NCI-H748 treated with DMSO at 0.1 percent for 48 hours (cell line): ENCODE results near the gene REV3L.

Source experiments
- DNase-seq: peaks from one replicate; lab custom pipeline; 2025; lab: John Stamatoyannopoulos, UW

The REV3L gene

DNA sequence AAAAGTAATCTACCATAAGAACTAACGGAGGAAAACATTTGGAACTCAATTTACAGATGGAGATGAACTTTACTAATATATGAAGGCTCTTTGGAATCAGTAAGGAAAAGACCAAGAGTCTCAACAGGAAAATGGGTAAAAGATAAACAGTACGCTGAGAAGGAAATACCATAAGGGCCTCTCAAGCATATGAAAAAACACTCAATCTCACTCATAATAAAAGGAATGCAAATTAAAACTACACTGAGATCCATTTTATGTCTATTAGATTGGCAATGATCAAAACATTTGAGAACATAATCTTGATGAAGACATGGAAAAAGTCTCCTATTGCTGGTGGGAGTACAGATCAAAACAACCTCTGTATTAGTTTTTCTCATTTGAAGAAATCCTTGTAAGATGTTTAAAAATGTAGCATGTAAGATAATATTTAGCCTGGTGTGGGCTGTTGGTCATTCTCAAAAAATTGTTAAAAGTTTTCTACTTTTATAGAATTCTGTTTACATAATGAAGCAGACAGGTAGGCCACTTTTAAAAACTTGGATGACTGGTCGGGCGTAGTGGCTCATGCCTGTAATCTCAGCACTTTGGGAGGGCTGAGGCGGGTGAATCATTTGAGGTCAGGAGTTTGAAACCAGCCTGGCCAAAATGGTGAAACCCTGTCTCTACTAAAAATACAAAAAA is 14.5 kb downstream of the REV3L start:
- no peak for DNase-seq

DNA sequence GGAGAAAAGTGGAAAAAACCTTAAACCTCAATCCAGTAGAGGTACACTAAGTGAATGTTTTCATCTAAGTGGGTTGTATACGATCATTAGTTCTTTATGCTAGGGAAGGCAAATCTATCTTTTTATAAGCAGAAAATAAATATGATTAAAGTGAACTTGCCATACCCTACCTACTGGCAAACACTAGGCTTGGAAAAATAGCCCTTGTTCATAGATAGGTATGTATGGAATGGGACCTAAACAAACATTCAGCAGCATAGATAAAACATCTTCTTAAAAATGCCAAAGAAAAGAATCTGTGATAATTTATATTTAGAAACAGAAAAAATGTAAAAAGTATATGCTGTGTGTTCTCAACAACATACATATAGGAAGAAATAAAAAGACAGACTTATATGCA is 18.8 kb downstream of the REV3L start:
- DNase-seq: no peak

DNA sequence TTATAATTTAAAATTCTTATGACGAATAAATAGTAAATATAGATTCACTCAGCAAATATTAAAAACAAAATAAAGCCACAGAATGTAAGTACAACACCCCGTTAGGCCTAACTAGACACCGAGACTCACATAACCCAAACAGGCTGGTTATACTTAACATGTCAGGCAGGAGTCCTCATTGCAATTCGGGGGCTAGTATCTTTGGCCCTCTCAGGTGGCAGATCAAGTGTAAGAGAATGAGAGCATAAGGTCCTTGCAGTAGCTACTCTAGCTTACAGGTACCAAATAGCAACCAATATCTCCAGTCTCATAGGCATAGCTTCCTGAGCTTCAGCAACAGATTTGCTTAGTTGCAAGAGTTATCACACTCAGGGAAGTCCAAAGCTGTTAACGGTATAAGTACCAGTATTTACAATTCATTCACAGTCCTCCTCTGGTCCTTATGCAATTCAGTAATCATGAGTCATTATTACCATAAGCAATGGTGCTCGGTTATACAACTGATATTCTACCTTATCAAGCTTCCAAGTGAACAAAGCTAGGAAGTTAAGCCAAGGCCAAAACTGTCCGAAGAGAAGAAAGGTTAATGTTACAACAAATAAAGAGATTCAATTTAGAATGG is 20.1 kb downstream of the REV3L start:
- DNase-seq: no peak

DNA sequence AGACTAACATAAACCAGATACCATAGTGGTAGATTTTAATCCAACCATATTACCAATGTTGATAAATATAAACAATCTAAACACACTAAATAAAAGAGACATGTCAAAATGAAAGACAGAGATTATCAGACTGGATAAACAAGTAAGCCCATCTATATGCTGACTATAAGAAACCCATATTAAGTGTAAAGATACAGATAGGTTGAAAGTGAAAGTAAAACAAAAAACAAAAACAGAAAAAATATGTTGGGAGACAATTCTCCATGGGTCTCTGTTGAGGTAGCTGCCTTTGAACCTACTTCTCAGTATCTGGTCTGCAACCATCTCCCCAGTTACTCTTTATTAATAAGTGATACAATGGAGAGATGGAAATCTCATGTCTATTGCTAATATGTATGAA is 21.2 kb downstream of the REV3L start:
- no peak for DNase-seq

DNA sequence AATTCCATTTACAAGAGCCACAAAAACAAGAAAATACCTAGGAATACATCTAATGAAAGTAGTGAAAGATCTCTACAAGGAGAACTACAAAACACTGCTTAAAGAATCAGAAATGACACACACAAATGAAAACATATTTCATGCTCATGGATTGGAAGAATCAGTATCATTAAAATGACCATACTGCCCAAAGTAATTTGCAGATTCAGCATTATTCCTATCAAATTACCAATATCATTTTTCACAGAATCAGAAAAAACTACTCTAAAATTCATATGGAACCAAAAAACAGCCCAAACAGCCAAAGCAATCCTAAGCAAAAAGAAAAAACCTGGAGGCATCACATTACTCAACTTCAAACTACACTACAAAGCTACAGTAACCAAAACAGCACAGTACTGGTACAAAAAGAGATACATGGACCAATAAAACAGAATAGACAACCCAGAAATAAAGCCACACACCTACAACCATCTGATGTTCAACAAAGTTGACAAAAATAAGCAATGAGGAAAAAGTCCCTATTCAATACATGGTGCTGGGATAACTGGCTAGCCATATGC is 24.3 kb downstream of the REV3L start:
- DNase-seq: no peak

DNA sequence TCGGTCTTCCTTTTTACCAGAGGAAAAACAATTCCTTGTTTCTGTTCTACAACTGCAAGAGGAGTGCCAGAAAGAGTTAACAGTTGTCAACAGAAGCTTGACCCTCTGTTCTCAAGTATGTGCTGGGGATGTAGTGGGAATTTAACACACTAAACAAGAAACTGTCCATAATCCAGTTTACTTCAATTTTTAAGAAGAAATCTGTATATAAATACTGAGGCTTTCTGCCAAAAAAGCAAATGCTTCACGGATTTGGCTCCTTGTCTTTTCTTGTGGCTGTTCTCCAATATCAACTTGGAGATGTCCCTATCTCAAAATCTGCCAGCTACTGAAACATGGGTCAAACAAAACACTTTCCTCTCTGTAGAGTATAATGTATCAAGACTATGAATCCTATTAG is 26.8 kb downstream of the REV3L start:
- no peak for DNase-seq

DNA sequence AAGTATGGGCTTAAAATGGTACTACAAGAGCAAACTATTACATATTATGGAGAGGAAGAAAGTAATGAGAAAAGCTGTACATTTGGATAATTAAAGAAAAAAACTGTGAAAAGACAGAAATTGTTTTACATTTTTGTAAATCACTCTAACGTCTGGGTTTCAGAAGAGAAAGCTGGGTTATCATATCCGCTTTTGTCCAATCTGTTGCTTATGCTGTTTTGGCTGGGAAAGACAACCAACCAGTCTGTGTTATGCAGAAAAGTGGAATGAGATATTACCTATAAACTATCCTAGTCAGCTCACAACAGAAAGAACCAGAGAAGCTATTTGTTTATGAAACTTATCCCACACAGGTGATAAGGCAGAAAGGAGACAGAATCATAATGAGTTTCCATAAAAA is 32.4 kb downstream of the REV3L start:
- no peak for DNase-seq

DNA sequence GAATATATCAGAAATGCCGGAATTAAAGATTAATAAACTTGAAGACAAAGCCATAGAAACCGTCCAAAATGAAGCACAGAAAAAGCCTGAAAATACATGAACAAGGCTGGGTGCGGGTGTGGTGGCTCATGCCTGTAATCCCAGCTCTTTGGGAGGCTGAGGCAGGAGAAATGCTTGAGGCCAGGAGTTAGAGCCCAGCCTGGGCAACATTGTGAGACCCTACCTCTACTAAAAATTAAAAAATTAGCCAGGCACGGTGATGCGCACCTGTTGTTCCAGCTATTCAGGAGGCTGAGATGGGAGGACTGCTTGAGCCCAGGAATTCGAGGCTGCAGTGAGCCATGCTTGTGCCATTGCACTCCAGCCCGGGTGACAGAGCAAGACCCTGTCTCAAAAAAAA is 32.9 kb downstream of the REV3L start:
- DNase-seq: no peak

DNA sequence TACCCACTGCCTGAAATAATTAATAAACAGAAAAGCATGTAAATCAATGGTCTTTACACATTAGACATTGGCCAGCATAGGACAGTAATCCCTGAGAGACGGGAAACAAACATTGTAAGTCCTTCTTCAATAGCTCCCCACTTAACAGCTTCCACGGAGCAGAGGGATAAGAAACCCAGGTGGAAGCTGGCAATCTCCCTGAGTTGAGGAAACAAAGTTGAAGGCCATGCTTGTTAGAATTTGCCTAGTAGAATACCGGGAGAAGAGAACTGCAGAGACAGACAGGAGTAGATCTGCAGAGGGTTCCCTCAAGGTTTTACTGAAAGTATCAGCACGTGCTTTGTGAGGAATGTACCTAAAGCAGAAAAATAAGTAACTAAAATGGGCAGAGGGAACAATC is 33.9 kb downstream of the REV3L start:
- DNase-seq: no peak

DNA sequence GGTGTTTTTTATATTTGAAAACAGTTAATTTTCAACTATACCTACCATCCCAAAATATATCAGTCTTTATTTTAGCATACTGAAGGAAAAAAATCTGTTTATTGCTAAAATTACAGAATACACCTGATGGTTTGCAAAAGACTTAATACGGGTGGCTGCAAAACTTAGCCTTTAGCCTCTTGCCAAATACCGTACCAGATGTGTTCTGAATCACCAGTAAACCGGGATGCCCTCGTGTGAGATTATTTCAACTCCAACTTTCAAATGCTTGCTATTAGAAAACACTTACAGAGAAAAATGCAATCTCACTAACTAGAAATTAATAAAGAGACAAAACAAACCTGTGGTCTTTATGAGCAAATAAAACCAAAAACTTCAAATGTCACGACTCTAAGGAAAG is 36.0 kb downstream of the REV3L start:
- DNase-seq: no peak

DNA sequence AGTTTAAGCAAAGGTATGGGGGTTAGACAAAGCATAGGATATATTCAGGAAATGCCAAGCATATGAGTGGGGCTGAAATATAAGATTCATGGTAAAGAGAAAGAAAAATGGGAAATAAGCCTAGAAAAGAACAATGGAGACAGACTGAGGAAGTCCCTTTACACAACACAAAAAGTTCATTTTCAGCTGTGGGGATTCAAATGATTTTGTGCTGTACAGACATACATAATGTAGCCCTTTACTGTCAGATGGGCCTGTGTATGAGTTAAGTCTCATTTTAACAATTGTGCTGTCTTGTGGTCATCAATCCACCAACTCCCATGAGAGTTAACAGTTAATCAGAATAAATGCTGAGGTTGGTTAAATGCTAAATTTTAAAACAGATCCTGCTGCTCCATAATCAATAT is 37.2 kb downstream of the REV3L start:
- no peak for DNase-seq

DNA sequence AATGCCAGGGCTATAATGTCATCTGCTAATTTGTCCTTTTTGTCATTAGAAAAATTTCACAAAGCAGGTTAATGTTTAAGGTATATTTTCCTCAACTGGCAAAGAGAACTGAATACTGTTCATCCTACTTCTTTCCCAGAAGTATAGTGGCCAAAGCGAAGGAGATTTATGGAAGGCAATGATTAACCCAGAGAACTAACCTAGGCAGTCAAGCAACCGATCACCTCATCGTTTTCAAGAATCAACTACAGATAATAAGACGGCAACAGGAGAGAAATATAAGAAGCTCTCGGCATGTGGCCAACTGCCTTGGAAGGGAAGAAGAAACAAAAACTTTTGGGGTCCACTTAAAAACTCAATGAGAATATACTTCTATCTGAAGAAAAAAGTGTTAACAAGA is 38.2 kb downstream of the REV3L start:
- DNase-seq: no peak

DNA sequence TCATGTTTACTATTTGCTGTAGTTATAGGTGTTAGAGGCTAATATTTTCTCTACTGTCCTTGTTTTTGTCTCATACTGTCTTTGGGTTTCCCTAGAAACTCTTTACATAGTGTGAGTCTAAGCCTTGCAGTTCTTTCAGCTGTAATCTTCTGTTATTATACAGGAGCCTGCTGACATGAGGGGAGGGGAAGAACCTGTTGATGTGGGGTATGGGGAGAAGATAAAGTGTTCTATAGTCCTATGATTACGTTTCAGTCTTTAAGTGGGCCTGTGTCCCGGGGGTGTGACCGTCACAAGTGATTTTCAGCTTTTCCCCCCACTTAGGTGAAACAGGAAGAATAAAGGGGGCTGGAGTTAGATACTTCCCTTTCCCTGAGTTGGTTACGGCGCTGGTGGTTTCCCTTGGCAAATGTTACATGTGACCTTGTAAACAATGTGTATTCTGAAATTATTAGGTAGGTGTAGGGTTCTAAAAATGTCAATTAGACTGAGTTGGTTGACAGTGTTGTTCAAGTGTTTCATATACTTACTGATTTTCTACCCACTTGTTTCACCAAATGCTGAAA is 41.3 kb downstream of the REV3L start:
- no peak for DNase-seq

DNA sequence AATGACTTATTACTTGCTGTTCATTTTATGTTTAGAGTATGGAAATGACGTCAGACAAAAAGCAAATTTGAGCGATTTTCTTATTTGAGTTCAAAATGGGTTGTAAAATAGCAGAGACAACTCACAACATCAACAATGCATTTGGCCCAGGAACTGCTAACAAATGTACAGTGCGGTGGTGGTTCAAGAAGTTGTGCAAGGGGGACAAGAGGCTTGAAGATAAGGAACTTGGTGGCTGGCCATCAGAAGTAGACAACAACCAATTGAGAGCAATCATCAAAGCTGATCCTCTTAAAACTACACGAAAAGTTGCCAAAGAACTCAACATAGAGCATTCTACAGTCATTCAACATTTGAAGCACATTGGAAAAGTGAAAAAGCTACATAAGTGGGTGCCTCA is 43.8 kb downstream of the REV3L start:
- no peak for DNase-seq

DNA sequence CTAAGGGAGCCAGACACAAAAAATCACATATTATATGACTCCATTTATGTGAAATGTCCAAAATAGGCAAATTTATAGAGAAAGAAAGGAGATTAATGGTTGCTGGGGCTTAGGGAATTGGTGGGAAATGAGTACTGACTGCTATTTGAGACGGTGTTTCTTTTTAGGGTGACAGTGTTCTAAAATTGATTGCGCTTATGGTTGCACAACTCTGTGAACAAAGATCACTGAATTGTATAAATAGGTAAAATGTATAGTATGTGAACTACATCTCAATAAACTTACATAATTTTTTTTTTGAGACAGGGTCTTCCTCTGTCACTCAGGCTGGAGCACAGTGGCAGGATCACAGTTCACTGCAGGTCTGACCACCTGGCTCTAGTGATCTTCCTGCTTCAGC is 45.4 kb downstream of the REV3L start:
- no peak for DNase-seq

DNA sequence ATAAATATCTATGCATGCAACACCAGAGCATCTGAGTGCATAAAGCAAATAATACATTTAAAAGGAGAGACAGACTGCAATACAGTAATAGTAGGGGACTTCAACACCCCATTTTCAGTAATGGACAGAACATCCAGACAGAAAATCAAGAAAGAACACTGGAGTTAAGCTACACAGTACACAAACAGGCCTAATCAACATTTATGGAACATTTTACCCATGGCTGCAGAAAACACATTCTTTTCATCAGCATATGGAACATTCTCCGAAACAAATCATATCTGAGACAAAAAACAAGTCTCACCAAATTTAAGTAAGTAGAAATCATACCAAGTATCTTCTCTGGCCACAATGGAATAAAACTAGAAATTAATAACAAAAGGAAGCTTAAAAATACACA is 50.5 kb downstream of the REV3L start:
- DNase-seq: no peak

DNA sequence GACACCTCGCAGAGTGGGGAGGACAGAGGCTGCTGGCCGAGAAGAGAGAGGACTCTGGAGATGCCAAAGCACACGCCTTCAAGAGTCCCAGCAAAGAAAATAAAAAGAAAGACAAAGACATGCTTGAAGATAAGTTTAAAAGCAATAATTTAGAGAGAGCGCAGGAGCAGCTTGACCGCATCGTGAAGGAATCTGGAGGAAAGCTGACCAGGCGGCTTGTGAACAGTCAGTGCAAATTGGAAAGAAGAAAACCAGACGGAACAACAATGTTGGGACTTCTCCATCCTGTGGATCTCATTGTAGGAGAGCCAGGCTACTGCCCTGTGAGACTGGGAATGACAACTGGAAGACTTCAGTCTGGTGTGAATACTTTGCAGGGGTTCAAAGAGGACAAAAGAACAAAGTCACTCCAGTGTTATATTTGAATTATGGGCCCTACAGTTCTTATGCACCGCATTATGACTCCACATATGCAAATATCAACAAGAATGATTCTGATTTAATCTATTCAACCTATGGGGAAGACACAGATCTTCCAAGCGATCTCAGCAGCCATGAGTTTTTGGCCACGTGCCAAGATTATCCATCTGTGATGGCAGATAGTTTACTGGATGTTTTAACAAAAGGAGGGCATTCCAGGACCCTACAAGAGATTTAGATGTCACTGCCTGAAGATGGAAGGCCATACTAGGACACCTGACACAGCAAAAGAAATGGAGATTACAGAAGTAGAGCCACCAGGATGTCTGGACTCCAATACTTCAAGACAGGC is 52.2 kb downstream of the REV3L start:
- DNase-seq: no peak

DNA sequence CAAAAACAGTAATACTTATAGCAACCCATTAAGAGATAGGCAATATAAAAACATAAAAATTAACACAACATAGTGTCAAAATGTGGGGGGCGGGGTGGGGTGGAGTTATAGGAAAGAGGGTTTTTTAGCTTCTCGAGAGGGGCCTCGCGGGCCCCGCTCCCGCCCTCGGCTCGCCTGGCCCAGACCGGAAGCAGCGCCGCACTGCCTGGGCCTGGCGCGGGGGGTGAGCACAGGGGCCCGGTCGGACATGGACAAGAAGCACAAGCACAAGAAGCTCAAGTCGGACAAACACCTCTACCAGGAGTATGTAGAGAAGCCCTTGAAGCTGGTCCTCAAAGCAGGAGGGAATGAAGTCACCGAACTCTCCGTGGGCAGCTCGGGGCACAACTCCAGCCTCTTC is 53.4 kb downstream of the REV3L start:
- DNase-seq: no peak

DNA sequence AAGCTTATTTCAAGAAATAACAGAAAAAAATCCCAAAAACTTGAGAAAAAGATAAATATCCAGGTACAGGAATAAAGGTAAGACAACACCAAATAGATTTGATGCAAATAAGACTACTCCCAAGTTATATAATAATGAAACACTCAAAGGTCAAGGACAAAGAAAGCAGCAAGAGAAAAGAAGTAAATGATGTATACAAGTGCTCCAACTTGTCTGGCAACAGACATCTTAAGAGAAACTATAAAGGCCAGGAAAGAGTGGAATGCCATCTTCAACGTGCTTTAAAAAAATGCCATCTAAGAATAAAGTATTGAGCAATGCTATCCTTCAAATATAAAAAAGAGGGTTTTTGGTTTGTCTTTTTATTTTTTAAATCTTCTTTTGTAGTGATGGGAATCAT is 54.2 kb downstream of the REV3L start:
- no peak for DNase-seq

DNA sequence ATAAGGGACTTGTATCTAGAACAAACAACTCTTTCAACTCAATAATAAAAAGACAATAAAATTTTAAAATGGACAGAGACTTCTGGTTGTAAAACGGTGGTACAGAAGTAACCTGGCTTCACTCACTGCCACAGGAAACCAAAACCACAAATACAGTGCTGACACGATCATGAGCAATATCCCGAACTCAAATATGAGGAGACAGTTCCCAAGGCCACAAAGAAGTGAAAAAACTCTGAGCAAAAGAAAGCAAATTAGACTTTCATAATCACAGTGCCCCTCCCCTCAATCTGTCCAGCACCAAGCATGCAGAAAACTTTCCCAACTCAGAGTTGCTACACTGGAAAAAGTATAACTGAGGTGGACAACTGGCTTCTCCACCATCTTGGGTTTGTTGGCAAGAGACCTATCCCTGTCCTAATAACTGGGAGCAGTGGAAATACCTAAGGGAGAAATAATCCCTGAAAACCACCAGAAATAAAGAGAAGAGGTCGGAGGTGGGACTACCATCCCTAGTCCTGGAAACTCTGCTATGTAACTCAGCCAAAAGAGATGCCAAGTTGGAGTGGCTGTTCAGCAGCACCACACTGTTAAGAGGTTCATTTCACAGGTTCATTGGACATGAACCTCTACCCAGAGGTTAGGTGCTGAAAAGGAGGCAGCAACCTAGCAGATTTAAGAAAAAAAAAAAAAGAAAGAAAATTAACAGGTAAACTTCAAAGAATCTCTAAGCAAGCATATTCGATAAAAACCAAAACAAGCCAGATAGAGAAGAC is 55.5 kb downstream of the REV3L start:
- no peak for DNase-seq

DNA sequence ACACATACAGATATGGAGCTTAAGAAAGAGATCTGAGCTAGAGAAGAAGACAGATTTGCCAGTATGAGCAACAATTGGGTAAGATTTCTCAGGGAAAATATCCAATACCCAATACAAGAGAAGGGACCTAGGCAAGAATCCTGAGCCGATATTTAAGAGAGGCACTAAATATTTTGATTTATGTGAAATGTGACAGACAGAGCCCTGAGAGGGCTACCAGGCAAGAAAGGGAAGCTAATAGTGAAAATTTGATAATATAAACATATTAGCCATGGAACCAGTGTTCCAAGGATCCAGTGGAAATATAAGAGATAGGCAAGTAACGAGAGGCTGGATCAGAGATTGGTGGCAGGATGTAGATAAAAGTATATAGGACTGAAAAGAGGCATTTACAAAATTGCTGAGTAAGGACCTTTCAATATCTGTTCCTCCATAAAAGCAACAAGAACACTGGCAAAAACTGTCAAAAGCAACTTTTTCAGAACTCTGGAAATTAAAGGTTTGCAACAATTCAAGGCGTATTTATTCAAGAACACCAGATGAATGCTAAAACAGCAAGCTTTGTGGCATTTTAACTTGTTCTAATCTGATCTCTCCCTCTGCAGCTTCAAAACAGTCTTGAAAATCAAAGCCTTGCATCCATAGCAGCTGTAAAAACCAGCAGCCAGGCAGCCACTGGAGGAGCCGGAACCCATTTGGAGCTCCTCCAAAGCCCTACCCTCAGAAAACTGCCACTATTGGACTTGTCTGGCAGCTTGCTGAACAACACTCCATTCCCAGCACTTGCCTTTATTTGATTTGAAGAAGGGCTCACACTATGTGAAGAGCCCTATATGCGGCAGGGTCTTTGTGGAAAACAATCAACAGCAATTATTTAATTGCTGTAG is 58.8 kb downstream of the REV3L start:
- no peak for DNase-seq
